Endodermal cell (in vitro differentiated cells): ENCODE data around the gene MED13L. TPM values are rescaled to one million over a fixed set of nuclear protein-coding genes. Genes with fewer than 3 reads are reported as not detected.

ENCODE experiments used
- DNase-seq: peaks from one replicate; pipeline ENCODE4 v3.0.0-alpha.2; 2017
- H3K27ac ChIP-seq: 2 replicates; pipeline ENCODE4 v1.5.1; 2013; ENCODE audit warnings: mild to moderate bottlenecking, low read depth, low read length, moderate library complexity
- H3K27me3 ChIP-seq: 2 replicates; pipeline ENCODE4 v1.6.1; 2013; ENCODE audit warnings: mild to moderate bottlenecking, low read length, moderate library complexity; ENCODE audit not compliant: insufficient read depth, control insufficient read depth, poor library complexity, severe bottlenecking
- H3K36me3 ChIP-seq: 2 replicates; pipeline ENCODE4 v1.7.0; 2013; ENCODE audit warnings: mild to moderate bottlenecking, low read length, moderate library complexity; ENCODE audit not compliant: control insufficient read depth, insufficient read depth
- H3K4me1 ChIP-seq: one replicate; pipeline ENCODE4 v1.7.0; 2013; ENCODE audit warnings: low read length; ENCODE audit not compliant: control insufficient read depth, insufficient read depth
- H3K4me3 ChIP-seq: 2 replicates; pipeline ENCODE4 v1.5.1; 2013; ENCODE audit warnings: mild to moderate bottlenecking, low read length, moderate library complexity
- H3K9ac ChIP-seq: 2 replicates; pipeline ENCODE4 v1.6.1; 2013; ENCODE audit warnings: mild to moderate bottlenecking, low read length, moderate library complexity; ENCODE audit not compliant: poor library complexity, severe bottlenecking; ENCODE audit errors: extremely low read depth
- H3K9me3 ChIP-seq: 2 replicates; pipeline ENCODE4 v1.6.1; 2013; ENCODE audit warnings: mild to moderate bottlenecking, low read length, moderate library complexity; ENCODE audit not compliant: control insufficient read depth
- H3K27ac Mint-ChIP-seq: 2 replicates; pipeline ENCODE4 v1.8.0; 2020; ENCODE audit warnings: mixed read lengths
- H3K27me3 Mint-ChIP-seq: 2 replicates; pipeline ENCODE4 v1.8.0; 2021; ENCODE audit warnings: mild to moderate bottlenecking, mixed read lengths; ENCODE audit not compliant: insufficient read depth
- H3K36me3 Mint-ChIP-seq: 2 replicates; pipeline ENCODE4 v1.8.0; 2020; ENCODE audit warnings: low read depth, mixed read lengths
- H3K4me1 Mint-ChIP-seq: 2 replicates; pipeline ENCODE4 v1.8.0; 2020; ENCODE audit warnings: mixed read lengths
- H3K4me3 Mint-ChIP-seq: 2 replicates; pipeline ENCODE4 v1.8.0; 2020; ENCODE audit warnings: mild to moderate bottlenecking, moderate library complexity, mixed read lengths
- H3K9me3 Mint-ChIP-seq: 2 replicates; pipeline ENCODE4 v1.8.0; 2020; ENCODE audit warnings: mild to moderate bottlenecking, mixed read lengths
- WGBS, 2 experiments: methylation state at CpG; one replicate each; pipeline versions ENCODE4 v1.1.5 to v1.1.7; 2013; ENCODE audit warnings: missing lambda C conversion rate in 2 of 2, mixed read lengths in 1 of 2; ENCODE audit not compliant: insufficient coverage in 1 of 2, insufficient read length in 1 of 2; 5-methylcytosine and 5-hydroxymethylcytosine counted together
- total RNA-seq, 2 donors: library from RNA; stranded (reverse); fragmentation: NEBNext Ultra II Directional in 1 of 2; extraction: Animal tissue kit (Norgen Biotek cat#: 25700) in 1 of 2; gene quantifications; 2 replicates in 1 of 2; 3 replicates in 1 of 2; pipeline ENCODE4 v1.2.1, GENCODE V29; 2021
- TF ChIP-seq, protein P1 (sequence below): fragments of 200-600 bp; sonication (generic); conservative IDR thresholded peaks from 2 replicates; pipeline ENCODE4 v1.5.0; 2021; ENCODE audit warnings: antibody characterized with exemption, mild to moderate bottlenecking

The MED13L gene
- total RNA-seq, 2 donors from 2014 or later, result 101 to 111 TPM

DNA sequence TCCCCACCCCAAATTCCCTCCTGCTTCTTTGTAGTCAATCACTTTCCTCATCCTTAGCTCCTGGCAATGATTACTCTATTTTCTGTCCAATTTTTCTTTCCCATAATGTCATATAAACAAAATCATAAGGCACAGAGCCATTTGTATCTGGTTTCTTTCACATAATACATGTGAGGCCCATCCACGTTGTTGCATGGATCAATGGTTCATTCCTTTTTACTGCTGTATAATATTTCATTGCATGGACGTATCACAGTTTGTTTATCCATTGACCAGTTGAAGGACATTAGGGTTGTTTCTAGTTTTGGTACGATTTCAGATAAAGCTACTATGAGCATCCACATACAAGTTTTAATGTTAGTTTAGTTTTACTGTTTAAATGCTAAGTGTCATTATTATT is 13.7 kb upstream of the MED13L start:
- Histone ChIP-seq H3K4me3 (no peak overlapping the region), H3K9me3 (no peaks in the 10 kb centered on the region), H3K9ac (no peak overlapping the region), H3K36me3 (no peaks in the 10 kb centered on the region), H3K27me3 (no peaks in the 10 kb centered on the region), H3K4me1 (peaks cover 13% of the 10 kb centered on the region), H3K27ac (no peak overlapping the region)
- no peaks in the 10 kb centered on the region for H3K9me3 Mint-ChIP-seq
- no peaks in the 10 kb centered on the region for H3K27me3 Mint-ChIP-seq
- H3K4me3 Mint-ChIP-seq, result no peak overlapping the region
- H3K36me3 Mint-ChIP-seq, result no peaks in the 10 kb centered on the region
- DNase-seq, result no peak
- no peak overlapping the region for H3K27ac Mint-ChIP-seq
- 94 to 98% methylated on average over 2 of the region's 3 CpGs for WGBS, 2 experiments
- TF ChIP-seq, protein P1, sequence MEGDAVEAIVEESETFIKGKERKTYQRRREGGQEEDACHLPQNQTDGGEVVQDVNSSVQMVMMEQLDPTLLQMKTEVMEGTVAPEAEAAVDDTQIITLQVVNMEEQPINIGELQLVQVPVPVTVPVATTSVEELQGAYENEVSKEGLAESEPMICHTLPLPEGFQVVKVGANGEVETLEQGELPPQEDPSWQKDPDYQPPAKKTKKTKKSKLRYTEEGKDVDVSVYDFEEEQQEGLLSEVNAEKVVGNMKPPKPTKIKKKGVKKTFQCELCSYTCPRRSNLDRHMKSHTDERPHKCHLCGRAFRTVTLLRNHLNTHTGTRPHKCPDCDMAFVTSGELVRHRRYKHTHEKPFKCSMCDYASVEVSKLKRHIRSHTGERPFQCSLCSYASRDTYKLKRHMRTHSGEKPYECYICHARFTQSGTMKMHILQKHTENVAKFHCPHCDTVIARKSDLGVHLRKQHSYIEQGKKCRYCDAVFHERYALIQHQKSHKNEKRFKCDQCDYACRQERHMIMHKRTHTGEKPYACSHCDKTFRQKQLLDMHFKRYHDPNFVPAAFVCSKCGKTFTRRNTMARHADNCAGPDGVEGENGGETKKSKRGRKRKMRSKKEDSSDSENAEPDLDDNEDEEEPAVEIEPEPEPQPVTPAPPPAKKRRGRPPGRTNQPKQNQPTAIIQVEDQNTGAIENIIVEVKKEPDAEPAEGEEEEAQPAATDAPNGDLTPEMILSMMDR, result no peak
- peaks cover 20% of the 10 kb centered on the region for H3K4me1 Mint-ChIP-seq

DNA sequence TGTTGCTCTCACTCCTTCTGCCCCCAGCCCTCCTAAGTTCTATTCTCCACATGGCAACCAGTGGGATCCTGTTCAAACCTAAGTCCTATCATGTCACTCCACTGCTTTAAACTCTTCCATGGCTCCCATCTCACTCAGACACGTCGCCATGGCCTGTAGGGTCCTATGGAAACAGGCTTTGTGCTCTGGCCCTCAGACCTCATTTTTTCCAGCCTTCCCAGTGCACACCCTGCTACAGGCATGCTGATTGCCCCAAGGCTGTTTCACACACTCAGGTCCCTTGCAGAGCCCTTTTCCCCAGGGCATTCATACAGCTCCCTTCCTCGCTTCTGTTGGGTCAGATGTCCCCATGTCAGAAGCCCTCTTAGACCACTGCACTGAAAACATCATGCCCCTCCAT is 11.2 kb upstream of the MED13L start:
- no peaks in the 10 kb centered on the region for H3K36me3 Mint-ChIP-seq
- no peaks in the 10 kb centered on the region for H3K27me3 ChIP-seq
- H3K4me1 Mint-ChIP-seq, result peaks cover 8% of the 10 kb centered on the region
- no peaks in the 10 kb centered on the region for H3K27me3 Mint-ChIP-seq
- no peak overlapping the region for H3K9ac ChIP-seq
- WGBS, 2 experiments, result 98 to 100% methylated on average over 2 to 3 of the region's 3 CpGs
- H3K9me3 Mint-ChIP-seq, result no peaks in the 10 kb centered on the region
- H3K27ac Mint-ChIP-seq, result no peak overlapping the region
- TF ChIP-seq, protein P1, result no peak
- no peak overlapping the region for H3K27ac ChIP-seq
- no peaks in the 10 kb centered on the region for H3K36me3 ChIP-seq
- no peak overlapping the region for H3K4me3 ChIP-seq
- H3K9me3 ChIP-seq, result no peaks in the 10 kb centered on the region
- no peak for DNase-seq
- H3K4me1 ChIP-seq, result no peaks in the 10 kb centered on the region
- H3K4me3 Mint-ChIP-seq, result no peak overlapping the region

DNA sequence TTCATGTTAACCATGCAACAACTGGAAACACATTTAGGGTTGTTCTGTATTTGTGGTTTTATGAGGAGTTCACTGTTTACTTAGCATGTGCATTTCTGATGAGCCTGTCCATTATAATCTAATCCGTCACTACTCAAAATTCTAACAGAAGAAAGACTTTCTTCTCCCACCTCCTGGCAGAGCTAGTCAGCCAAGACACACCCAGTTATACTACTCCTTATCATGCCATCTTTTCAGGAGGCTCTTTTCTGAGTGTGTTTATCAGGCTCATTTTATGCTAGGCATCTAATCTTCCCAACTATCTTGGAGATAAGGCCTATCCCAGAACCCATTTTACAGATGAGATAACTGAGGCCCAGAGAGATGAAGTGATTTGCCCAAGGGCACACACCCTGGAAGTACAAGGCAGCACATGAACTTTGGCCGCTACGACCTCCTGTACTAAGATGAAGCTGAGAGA is 10.4 kb upstream of the MED13L start:
- Histone ChIP-seq H3K9ac (no peak overlapping the region), H3K27ac (no peak overlapping the region), H3K36me3 (no peaks in the 10 kb centered on the region), H3K9me3 (no peaks in the 10 kb centered on the region), H3K27me3 (no peaks in the 10 kb centered on the region), H3K4me1 (peaks cover under 1% of the 10 kb centered on the region), H3K4me3 (no peak overlapping the region)
- TF ChIP-seq, protein P1, result no peak
- peaks cover 9% of the 10 kb centered on the region for H3K4me1 Mint-ChIP-seq
- 95 to 100% methylated on average over 1 to 3 of the region's 3 CpGs for WGBS, 2 experiments
- DNase-seq, result no peak
- no peaks in the 10 kb centered on the region for H3K9me3 Mint-ChIP-seq
- no peak overlapping the region for H3K4me3 Mint-ChIP-seq
- no peaks in the 10 kb centered on the region for H3K27me3 Mint-ChIP-seq
- no peak overlapping the region for H3K27ac Mint-ChIP-seq
- H3K36me3 Mint-ChIP-seq, result no peaks in the 10 kb centered on the region
